ENCODE results near the gene PKIB. TPM values are rescaled to one million over a fixed set of nuclear protein-coding genes. Genes with fewer than 3 reads are reported as not detected.

Gene PKIB
- total RNA-seq, 2 donors from 2014 or later, result 2.6 to 12.8 TPM

DNA sequence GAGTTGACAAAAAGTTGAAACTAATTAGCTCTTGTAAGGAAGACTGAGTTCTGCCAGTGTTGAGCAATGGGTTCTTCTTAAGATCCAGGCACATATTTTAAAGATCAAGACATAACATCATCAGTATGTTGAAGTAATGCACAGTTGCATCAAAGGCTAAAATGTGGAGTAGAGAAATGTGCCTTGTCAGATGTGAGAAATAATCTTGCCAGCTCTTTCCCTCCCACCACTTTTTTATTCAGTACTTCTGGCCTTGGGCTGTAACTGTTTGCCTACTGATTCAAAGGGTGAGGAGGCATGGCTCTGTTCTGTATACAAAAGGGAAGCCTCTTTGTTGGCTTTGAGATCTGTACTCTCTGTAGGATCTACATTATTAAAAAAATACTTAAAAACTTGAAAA, 13.1 kb downstream of the PKIB start:
- intact Hi-C loops (cut with DNase I), result no loop called here
- Histone ChIP-seq H3K27ac (no peak overlapping the region), H3K27me3 (replicated peaks; ENCODE audit: insufficient read depth) (no peaks in the 10 kb centered on the region), H3K36me3 (no peaks in the 10 kb centered on the region), H3K4me3 (no peak overlapping the region), H3K9me3 (no peaks in the 10 kb centered on the region), H3K4me1 (replicated peaks) (no peaks in the 10 kb centered on the region)
- TF ChIP-seq CTCF (IDR thresholded peaks at IDR 0.05) (no peak), POLR2A (IDR thresholded peaks at IDR 0.05) (no peak), POLR2AphosphoS5 (IDR thresholded peaks at IDR 0.05) (no peak)
- DNase-seq (ENCODE audit: low spot score), result no peak

DNA sequence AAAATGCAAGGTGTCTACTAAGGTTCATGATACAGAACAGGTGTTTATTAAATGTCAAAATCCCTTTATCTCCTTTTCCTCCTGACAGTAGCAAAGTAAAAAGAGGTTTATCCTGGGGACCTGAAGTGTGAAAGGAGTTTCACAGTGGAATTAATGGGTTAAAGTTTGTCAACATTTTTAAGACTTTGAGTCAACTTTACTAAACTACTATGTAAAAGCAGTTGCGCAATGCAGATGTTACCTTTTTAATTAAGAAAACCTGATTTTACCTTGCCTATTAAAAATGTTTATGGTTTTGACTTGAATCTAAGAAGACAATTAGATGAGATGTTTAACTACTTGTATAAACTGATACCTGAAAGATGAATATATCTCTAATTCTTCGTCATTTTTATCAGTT, 14.6 kb downstream of the PKIB start:
- no peak overlapping the region for H3K4me3 ChIP-seq
- DNase-seq (ENCODE audit: low spot score), result no peak
- H3K36me3 ChIP-seq, result no peaks in the 10 kb centered on the region
- no peak overlapping the region for H3K27ac ChIP-seq
- no peaks in the 10 kb centered on the region for H3K9me3 ChIP-seq
- no peaks in the 10 kb centered on the region for H3K4me1 ChIP-seq (replicated peaks)
- WGBS, result 70% methylated on average over 2 of the region's 2 CpGs
- TF ChIP-seq POLR2A (IDR thresholded peaks at IDR 0.05), result no peak
- no peak for TF ChIP-seq CTCF (IDR thresholded peaks at IDR 0.05)
- no peak for TF ChIP-seq POLR2AphosphoS5 (IDR thresholded peaks at IDR 0.05)
- H3K27me3 ChIP-seq (replicated peaks; ENCODE audit: insufficient read depth), result no peaks in the 10 kb centered on the region
- intact Hi-C loops (cut with DNase I), result no loop called here

DNA sequence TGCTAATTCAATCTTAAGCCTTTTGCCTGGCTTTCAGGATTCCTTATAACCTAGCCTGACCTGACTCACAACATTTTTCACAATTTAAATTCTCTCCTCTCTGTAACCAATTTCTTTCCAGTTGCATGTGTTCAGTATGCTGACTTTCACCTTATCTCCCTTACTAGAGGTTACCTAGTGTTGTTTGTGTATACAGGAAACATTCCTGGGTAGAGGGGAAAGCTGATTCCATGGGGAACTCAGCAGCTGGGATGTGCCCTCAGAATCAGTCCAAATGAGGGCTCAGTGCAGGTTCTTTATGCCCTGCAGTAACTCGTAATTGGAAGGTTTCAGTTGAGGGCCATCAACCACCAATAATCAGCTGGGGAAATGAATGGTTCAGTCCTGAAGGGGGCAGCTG, 18.5 kb downstream of the PKIB start:
- DNase-seq (ENCODE audit: low spot score), result no peak
- Histone ChIP-seq H3K4me1 (replicated peaks) (no peaks in the 10 kb centered on the region), H3K27me3 (replicated peaks; ENCODE audit: insufficient read depth) (no peaks in the 10 kb centered on the region), H3K36me3 (no peaks in the 10 kb centered on the region), H3K4me3 (no peak overlapping the region), H3K27ac (no peak overlapping the region), H3K9me3 (no peaks in the 10 kb centered on the region)
- 92% methylated on average over 1 of the region's 1 CpG for WGBS
- no peak for TF ChIP-seq POLR2A (IDR thresholded peaks at IDR 0.05)
- TF ChIP-seq POLR2AphosphoS5 (IDR thresholded peaks at IDR 0.05), result no peak
- TF ChIP-seq CTCF (IDR thresholded peaks at IDR 0.05), result no peak
- intact Hi-C loops (cut with DNase I), result no loop called here

GRCh38 chr6:122631571-122632249, 21.5 kb downstream of the PKIB start:
- no peak for DNase-seq (ENCODE audit: low spot score)
- Histone ChIP-seq H3K27me3 (replicated peaks; ENCODE audit: insufficient read depth) (no peaks in the 10 kb centered on the region), H3K27ac (no peak overlapping the region), H3K4me1 (replicated peaks) (no peaks in the 10 kb centered on the region), H3K36me3 (no peaks in the 10 kb centered on the region), H3K4me3 (no peak overlapping the region), H3K9me3 (no peaks in the 10 kb centered on the region)
- WGBS, result 66% methylated on average over 3 of the region's 3 CpGs
- intact Hi-C loops (cut with DNase I), result no loop called here
- TF ChIP-seq POLR2AphosphoS5 (IDR thresholded peaks at IDR 0.05), result no peak
- TF ChIP-seq CTCF (IDR thresholded peaks at IDR 0.05), result no peak
- no peak for TF ChIP-seq POLR2A (IDR thresholded peaks at IDR 0.05)

- 66% methylated on average over 5 of the region's 5 CpGs for WGBS
- no peak for DNase-seq (ENCODE audit: low spot score)
- no peak overlapping the region for H3K27ac ChIP-seq
- intact Hi-C loops (cut with DNase I), result no loop called here
- no peak overlapping the region for H3K4me3 ChIP-seq
- no peaks in the 10 kb centered on the region for H3K36me3 ChIP-seq
- no peaks in the 10 kb centered on the region for H3K9me3 ChIP-seq
- H3K4me1 ChIP-seq (replicated peaks), result no peaks in the 10 kb centered on the region
- TF ChIP-seq POLR2A (IDR thresholded peaks at IDR 0.05), result no peak
- TF ChIP-seq POLR2AphosphoS5 (IDR thresholded peaks at IDR 0.05), result no peak
- TF ChIP-seq CTCF (IDR thresholded peaks at IDR 0.05), result no peak
- no peaks in the 10 kb centered on the region for H3K27me3 ChIP-seq (replicated peaks; ENCODE audit: insufficient read depth)
These were observed 30.2 kb downstream of the PKIB start for GRCh38 chr6:122640366-122640765.
